ENCODE data around the gene ROR2.
"Not testable (repeated sequence)": the region's sequence is repeated elsewhere in the genome, so short reads cannot be mapped to it uniquely, and the experiment has no call there.

The ROR2 gene

DNA sequence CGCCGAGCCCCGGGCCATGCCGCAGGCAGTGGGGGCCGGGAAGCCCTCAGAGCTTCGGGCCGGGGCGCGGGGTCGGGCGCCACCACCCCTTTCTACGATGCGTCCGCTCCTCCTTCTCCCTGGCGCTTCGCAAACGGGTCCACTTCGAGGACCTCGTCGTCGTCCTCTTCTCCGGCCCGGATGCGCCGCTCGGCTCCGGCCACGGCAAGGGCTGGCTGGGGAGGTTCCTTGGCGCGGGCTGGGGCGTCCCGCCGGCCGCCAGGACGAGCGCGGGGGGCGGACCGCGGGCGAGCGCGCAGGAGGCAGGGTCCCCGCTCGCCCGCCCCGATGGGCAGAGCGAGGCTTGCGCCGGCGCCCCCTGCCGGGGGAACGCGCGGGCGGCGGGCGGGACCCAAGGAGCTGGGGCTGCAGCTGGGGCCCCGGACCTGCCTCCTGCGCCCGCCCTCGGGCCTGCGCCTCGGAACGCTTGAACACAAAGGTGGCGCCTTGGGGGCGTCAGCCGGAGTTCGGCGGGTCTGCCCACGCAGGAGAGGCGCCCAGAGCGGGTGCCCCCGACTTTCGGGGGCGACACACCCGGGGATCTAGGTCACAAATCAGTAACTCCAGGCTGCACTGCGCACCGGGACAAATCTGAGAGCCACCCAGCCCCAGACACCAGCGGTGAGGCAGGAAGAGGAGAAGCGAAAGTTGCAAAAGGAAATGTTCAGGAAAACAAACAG is at the start of gene ROR2:
Gene ROR2, minus strand, starts transcription at position 283 of the 719 bp plus-strand sequence.
- Histone ChIP-seq H3K36me3 (no peaks in the 10 kb centered on the region), H3K27me3 (peaks cover 75% of the 10 kb centered on the region), H3K4me1 (peaks cover 22% of the 10 kb centered on the region), H3K4me2 (peak within 1 kb of the TSS; percentile 97), H3K27ac (no peak within 1 kb of the TSS), H3K9ac (peak within 1 kb of the TSS; percentile 70; the same call in 1 of the 2 replicates), H3K9me3 (no peaks in the 10 kb centered on the region), H3K4me3 (peak within 1 kb of the TSS; percentile 70), H4K20me1 (peaks cover 20% of the 10 kb centered on the region)
- no peak for TF ChIP-seq Cebpa-rat (IDR thresholded peaks at IDR 0.05)

- H3K4me3 ChIP-seq, result no peak overlapping the region
- H3K4me2 ChIP-seq, result no peak overlapping the region
- H3K27me3 ChIP-seq, result no peaks in the 10 kb centered on the region
- TF ChIP-seq Cebpa-rat (IDR thresholded peaks at IDR 0.05), result no peak
- H3K4me1 ChIP-seq, result no peaks in the 10 kb centered on the region
- no peaks in the 10 kb centered on the region for H4K20me1 ChIP-seq
- H3K36me3 ChIP-seq, result no peaks in the 10 kb centered on the region
- peaks cover 4% of the 10 kb centered on the region for H3K9me3 ChIP-seq
- H3K9ac ChIP-seq, result no peak overlapping the region
- H3K27ac ChIP-seq, result no peak overlapping the region
Measured at GRCh38 chr9:91995000-91995655, 45.1 kb upstream of the ROR2 start.

GRCh38 chr9:91994422-91994821 is 44.4 kb upstream of the ROR2 start:
- peaks cover 4% of the 10 kb centered on the region for H3K9me3 ChIP-seq
- H3K4me2 ChIP-seq, result no peak overlapping the region
- H3K27ac ChIP-seq, result no peak overlapping the region
- no peaks in the 10 kb centered on the region for H4K20me1 ChIP-seq
- no peak for TF ChIP-seq Cebpa-rat (IDR thresholded peaks at IDR 0.05)
- H3K27me3 ChIP-seq, result no peaks in the 10 kb centered on the region
- H3K36me3 ChIP-seq, result no peaks in the 10 kb centered on the region
- H3K4me3 ChIP-seq, result no peak overlapping the region
- H3K4me1 ChIP-seq, result no peaks in the 10 kb centered on the region
- no peak overlapping the region for H3K9ac ChIP-seq

GRCh38 chr9:91992461-91993041 is 42.5 kb upstream of the ROR2 start:
- Histone ChIP-seq H3K9ac (no peak overlapping the region), H4K20me1 (no peaks in the 10 kb centered on the region), H3K27me3 (no peaks in the 10 kb centered on the region), H3K36me3 (no peaks in the 10 kb centered on the region), H3K9me3 (peaks cover 4% of the 10 kb centered on the region), H3K4me2 (no peak overlapping the region), H3K4me3 (no peak overlapping the region), H3K27ac (no peak overlapping the region), H3K4me1 (no peaks in the 10 kb centered on the region)
- no peak for TF ChIP-seq Cebpa-rat (IDR thresholded peaks at IDR 0.05)

DNA sequence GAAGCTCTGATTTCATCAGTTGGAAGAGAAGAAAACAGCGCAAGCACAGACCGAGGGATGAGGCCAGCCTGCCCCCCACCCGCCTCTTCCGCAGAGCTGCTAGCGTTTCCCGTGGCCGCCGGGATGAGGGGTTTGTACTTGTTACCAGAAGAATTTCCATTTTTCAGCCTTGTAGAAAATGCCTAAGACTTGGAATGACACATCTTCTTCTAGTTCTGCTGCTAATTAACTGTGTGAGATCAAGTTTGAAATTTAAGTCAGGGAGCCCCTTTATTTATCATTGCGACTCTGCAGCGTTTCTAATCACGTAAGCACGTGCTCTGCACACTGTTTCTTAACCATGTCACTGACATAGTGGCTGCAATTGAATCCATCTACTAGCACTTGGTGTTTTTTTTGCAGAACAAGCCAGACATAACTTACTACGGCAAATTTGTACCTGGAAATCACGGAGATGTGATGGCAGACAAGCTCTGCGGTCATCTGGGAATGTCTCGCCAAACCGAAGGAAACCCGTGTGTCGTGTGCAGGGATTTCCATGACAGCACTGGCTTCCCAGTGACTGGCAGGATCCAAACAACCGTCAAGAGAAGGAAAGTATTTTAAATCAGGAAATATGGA is 41.8 kb upstream of the ROR2 start:
- no peak overlapping the region for H3K27ac ChIP-seq
- H3K9ac ChIP-seq, result no peak overlapping the region
- no peaks in the 10 kb centered on the region for H3K4me1 ChIP-seq
- H3K36me3 ChIP-seq, result no peaks in the 10 kb centered on the region
- H4K20me1 ChIP-seq, result no peaks in the 10 kb centered on the region
- no peak overlapping the region for H3K4me3 ChIP-seq
- no peaks in the 10 kb centered on the region for H3K27me3 ChIP-seq
- H3K4me2 ChIP-seq, result no peak overlapping the region
- no peak for TF ChIP-seq Cebpa-rat (IDR thresholded peaks at IDR 0.05)
- peaks cover 4% of the 10 kb centered on the region for H3K9me3 ChIP-seq

GRCh38 chr9:91986248-91986647 is 36.2 kb upstream of the ROR2 start:
- Histone ChIP-seq H3K36me3 (no peaks in the 10 kb centered on the region), H4K20me1 (no peaks in the 10 kb centered on the region), H3K27me3 (no peaks in the 10 kb centered on the region), H3K4me1 (no peaks in the 10 kb centered on the region), H3K4me2 (no peak overlapping the region), H3K9ac (no peak overlapping the region), H3K9me3 (peaks cover 21% of the 10 kb centered on the region), H3K4me3 (no peak overlapping the region), H3K27ac (no peak overlapping the region)
- TF ChIP-seq Cebpa-rat (IDR thresholded peaks at IDR 0.05), result no peak

GRCh38 chr9:91985692-91986091 is 35.7 kb upstream of the ROR2 start:
- H3K36me3 ChIP-seq, result no peaks in the 10 kb centered on the region
- no peaks in the 10 kb centered on the region for H4K20me1 ChIP-seq
- H3K9ac ChIP-seq, result no peak overlapping the region
- H3K4me2 ChIP-seq, result no peak overlapping the region
- peaks cover 25% of the 10 kb centered on the region for H3K9me3 ChIP-seq
- no peaks in the 10 kb centered on the region for H3K27me3 ChIP-seq
- no peak for TF ChIP-seq Cebpa-rat (IDR thresholded peaks at IDR 0.05)
- H3K27ac ChIP-seq, result no peak overlapping the region
- H3K4me1 ChIP-seq, result no peaks in the 10 kb centered on the region
- H3K4me3 ChIP-seq, result no peak overlapping the region

GRCh38 chr9:91978740-91979414 is 28.8 kb upstream of the ROR2 start:
- Histone ChIP-seq H3K4me1 (no peaks in the 10 kb centered on the region), H3K27me3 (no peaks in the 10 kb centered on the region), H3K4me3 (no peak overlapping the region), H4K20me1 (no peaks in the 10 kb centered on the region), H3K27ac (no peak overlapping the region), H3K4me2 (no peak overlapping the region), H3K9me3 (peaks cover 32% of the 10 kb centered on the region), H3K36me3 (no peaks in the 10 kb centered on the region), H3K9ac (no peak overlapping the region)
- no peak for TF ChIP-seq Cebpa-rat (IDR thresholded peaks at IDR 0.05)

- H4K20me1 ChIP-seq, H3K27ac ChIP-seq, H3K4me3 ChIP-seq, H3K9ac ChIP-seq, H3K4me1 ChIP-seq, H3K36me3 ChIP-seq, H3K27me3 ChIP-seq, H3K4me2 ChIP-seq, H3K9me3 ChIP-seq: not testable (repeated sequence)
Measured at GRCh38 chr9:91975254-91975653, 25.2 kb upstream of the ROR2 start.

All from BLaER1 (cell line).